Amygdala (tissue), 56 donors: ENCODE measurements around the gene MCIDAS.

Source experiments
- DNase-seq, 56 donors: peaks; one replicate each; lab custom pipeline; 2025; lab: John Stamatoyannopoulos, UW

The MCIDAS gene

DNA sequence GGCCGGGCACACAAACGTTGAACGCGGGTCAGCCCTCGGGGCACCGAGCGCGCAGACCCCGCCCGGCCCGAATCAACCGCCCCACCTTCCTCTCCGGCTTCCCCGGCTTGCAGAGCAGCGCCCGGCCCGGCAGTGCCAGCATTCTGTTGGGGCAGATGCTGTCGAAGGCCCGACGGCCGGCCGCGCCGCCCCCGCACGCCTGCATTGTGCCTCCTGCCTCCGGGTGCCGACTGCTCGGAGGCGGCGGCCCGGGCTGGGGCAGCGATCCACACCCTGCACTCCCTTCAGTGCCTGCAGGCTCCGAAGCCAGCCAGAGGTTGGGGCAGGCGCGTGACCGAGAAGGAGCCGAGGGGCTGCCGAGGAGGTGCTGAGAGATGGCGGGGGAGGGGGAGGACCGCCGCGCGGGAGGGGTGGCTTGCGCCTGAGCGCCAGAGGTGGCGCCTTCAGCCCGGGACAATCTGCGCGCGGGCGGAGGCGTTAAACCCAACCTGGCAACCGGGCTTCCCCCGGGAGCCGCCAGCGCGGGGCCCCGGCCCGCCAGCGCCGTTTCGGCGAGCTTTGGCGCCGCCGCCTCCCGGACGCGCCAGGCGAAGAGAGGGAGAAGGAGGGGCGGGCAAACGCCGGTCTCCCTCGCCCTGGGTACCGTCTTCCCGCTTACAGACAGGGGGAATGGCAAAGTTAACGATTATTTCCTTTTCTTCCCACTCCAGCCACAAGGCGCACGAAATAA lies at the start of gene MCIDAS:
Gene MCIDAS, minus strand, starts transcription at position 382 of the 730 bp plus-strand sequence. Its CDS starts 177 bp downstream, at position 205.
- no peak for DNase-seq

DNA sequence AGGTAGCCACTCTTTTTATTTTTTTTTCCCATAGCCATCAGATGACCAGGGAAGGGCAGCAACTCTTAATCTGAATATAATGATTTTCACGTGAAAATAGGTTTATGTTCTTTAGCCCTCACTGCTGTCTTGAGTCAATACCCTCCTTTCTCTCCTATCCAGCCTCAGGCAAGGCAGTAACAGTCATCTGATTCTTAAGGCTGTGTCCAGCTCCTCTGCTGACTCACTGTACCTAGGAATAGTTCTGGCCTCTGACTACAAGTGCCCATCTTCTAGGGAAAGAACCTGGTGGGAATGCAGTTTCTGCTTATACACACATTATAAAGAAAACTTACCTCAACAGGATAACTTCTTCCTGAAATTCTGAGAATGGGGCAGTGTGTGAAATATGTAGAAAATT lies 49.7 kb upstream of the MCIDAS start:
- DNase-seq = no peak

DNA sequence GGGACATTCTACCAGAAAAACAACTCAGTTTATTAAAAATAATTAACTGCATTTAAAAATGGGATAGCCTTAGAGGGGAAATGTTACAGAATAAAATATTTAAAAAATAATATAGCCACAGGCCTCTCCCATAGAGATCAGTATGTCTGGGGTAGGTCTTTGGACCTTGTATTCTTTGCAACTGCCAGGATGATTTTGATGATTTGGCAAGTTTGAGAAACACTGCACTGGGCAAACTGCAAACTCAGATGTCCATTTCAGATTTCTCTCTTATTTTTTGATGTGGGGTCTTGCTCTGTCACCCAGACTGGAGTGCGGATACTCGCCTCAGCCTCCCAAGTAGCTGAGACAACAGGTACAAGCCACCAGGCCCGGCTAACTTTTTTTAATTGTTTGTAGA lies 31.2 kb upstream of the MCIDAS start:
- no peak for DNase-seq

DNA sequence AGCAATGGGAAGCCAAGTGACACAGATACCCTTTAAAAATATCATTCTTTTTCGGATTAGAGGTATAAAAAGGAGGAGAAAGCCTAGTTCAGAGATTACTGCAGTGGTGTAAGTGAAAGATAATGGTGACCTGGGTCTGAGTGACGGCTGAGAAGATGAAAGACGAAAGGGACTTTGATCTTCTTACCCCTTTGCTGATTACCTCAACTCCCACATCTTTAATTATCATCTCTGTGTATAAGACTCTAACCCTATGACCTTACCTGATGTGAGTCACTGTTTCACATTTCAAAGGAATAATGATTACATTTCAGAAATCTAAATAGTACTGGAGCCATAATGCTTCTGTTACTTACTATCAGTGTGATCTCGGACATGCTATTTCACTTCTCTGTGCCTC lies 27.7 kb upstream of the MCIDAS start:
- DNase-seq = no peak

DNA sequence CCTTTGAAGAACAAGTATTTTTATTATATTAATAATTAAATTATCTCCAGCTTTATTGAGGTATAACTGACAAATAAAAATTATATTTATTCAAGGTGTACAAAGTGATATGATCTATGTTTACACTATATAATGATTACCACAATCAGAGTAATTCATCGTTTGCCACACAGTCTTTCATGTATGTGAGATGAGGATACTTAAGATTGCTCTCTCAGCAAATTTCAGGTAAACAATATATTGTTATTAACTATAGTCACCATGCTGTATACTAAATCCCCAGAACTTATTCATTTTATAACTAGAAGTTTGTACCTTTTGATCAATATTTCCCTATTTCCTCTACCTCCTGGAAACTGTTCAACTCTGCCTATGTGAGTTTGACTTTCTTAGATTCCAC lies 22.9 kb upstream of the MCIDAS start:
- DNase-seq = no peak

DNA sequence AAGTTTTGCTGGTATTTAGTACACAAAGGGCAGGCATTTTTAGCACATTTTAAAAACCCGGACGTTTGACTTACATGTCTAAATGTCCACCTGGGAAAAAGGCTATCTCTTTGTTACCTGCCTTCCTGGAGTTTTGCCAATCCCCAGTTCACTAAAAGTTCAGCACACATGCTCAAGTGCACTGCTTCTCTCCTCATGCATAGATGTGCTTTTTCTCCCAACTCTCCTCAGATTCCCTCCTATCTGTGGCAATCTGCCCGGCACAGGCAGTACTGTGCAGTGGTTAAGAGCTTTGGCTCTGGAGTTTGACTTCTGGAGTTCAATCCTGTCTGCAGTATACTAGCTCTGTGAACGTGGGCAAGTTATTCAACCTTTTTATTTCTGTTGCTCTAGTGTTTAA lies 14.6 kb upstream of the MCIDAS start:
- no peak for DNase-seq

DNA sequence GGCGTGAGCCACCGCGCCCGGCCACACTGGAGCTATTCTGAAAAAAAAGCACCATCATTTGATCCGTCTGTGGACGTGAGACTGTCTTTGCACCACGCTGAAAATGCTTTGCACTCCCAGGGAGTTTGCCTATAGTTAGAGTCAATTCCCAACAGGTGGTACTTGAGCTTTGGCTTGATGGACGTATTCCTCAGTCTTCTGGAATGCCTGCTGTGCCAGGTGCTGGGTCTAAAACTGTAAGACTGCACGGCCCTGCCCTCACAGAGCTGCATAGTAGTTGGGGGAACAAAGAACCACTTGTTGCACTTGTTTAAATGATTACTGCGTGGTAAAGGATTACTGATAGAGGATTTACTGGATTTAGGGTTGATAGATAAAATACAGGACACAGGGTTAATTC lies 9.7 kb upstream of the MCIDAS start:
- no peak for DNase-seq

DNA sequence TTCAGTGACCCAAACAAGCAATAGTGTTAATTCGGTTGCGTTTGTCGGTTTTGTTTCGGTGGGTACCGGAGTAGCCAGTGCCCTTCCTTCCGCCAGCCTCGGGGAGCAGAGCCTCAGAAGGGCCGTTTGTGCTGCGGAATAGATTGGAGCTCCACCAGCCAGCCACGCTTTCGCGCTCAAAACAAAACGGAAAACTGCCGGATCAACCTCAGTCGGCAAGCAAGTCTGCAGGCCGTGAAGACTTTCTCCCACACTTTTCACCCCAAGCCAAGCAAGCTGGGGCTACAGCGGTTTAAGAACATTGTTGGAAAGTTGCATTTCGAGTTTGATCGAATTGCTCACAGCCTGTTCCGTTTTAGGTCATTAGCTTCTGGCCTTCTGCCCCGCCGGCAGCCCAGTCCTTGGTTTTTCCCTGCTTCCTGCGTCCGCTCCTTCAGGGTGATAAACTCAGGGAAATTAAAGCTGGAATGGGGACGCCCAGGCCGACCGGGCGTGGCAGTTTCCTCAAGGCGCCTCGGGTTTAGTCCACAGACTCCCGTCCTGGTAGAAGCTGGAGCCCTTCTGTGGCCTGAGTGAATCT lies 7.1 kb upstream of the MCIDAS start:
- DNase-seq = no peak

DNA sequence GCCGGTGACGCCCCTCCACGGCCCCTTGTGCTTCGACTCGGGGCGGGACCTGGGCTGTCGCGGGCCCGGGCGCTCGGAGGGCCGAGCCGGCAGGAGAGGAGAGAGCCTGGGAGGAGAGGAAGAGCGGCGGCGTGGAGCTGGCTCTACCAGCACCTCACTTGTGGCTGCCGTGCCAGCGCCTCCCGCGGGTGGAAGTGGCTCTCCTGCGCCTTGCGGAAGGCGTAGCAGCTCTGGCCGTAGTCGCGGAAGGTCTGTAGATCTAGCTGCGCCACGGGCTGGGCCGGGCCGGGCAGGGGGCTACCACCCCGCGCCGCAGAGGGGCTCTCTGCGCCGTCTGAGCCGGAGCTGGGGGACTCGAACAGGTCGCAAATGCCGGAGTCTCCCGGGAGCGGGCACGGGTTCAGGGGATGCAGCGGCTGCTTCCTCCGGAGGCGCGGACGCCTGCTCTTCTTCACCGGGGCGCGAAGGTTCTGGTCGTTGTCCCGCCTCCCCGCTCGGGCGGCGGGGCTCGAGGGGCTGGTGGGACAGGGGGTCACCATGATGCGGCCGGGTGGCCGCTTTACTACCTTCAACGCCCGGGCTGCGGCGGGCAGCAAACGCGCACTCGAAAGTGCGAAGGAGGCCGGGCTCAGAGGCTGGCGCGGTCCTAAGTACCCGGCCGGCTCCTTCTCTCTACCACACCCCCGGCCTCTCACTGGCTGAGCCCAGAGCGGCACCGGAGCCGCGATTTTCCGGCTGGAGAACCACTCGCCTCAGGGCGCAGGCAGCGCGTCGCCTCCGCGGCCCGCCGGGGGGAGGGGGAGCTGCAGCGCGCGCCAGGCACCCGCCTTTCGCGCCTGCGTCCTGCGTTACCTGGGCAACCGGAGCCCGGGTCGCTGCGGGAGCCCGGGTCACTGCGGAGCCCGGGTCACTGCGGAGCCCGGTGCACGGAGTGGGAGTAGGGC lies 6.1 kb upstream of the MCIDAS start, which contains the start of gene CCNO:
Gene CCNO, minus strand, starts transcription at position 624 of the 944 bp plus-strand sequence. Its CDS starts 85 bp downstream, at position 539.
- DNase-seq = peak in 21 of 56 donors; percentile 12 to 55 (median 37)

DNA sequence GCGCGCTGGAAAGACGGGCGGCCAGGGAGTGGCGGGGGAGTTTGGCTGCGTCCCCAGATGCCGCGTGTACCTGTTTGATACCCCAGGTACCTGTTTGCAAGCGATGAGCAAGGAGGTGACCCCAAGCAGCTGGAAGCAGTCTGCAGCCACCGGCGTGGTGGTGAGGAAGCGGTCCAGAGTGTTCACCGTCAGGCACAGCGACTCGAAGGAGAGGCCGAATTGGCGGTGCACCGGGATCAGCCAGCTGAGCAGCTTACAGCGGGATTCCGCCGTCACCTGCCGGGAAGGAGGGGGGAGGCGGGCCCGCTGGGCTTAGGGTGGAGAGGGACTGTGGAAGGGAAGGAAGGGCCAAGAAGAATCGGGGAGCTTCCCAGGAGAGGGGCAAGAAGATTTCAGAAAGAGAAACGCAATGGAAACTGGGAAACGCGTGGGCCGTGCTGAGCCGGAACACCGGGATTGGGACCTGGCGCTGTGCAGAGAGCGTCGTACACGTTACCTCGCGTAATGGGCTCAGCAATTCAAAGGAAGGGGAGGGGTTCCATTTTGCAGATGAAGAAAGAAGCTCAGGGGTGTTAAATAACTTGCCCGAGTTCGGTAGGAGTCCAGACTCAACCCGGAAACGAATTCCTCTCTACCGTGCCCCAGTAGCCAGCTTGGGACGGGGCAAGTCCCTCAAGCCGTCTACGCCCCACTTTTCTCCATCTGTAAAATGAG lies 5.3 kb upstream of the MCIDAS start:
- peak in 3 of 56 donors; percentile 20 to 60 (median 39) for DNase-seq

DNA sequence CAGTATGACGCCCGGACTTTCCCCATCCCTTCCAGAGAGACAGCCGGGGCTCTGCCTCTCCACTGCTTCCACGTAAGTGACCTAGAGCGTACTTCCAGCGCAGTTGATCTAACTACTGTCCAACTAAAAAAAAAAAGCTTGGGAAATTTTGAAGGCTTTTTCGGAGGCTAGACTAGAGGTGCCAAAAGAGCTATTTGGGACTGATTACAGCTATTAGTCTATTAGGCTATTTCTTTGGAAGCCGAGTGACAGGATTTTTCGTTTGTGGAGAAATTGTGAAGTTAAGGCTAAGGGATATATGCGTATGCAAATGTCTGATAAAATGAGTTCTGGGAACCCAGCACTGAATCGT lies 4.8 kb upstream of the MCIDAS start:
- DNase-seq = no peak

DNA sequence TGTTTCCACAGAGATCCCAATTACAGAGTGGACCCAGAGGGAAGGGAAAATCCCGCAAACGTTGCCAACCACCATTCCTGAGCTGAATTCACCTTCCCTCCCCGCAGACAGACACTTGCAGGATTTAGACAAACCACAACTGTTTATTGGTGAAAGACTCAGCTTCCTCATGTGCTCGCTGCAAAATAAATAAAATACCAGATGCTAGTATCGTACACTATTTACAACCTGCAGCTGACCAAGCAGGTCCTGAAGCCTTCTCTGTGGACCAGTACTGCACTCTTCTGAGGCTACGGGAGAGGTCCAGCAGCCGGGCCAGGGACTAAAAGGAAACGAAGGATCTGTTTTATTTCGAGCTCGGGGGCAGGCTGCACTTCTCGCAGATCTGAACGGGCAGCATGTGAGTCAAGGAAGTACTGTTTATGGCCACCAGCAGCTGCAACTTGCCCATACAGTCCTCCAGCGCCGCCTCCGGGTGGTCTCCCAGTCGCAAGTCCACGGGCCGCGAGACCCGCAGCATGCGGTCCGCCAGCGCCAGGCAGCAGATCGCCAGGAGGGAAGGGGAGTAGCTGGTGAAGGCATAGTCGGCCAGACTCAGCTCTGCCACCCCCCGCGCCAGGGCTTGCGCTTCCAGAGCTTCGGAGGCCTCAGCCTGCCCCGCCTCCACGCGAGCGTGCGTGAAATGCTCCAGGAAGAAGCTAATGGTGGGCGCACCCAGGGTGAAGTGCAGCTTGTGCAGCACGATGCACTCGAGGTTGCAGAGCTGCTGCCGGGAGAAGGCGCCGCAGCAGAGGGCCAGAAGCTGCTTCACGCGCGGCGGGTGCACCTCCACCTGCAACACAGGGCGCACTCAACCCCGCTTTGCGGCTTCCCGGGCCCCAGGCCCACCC lies 4.2 kb upstream of the MCIDAS start:
- peak in 1 of 56 donors; percentile 17 for DNase-seq

DNA sequence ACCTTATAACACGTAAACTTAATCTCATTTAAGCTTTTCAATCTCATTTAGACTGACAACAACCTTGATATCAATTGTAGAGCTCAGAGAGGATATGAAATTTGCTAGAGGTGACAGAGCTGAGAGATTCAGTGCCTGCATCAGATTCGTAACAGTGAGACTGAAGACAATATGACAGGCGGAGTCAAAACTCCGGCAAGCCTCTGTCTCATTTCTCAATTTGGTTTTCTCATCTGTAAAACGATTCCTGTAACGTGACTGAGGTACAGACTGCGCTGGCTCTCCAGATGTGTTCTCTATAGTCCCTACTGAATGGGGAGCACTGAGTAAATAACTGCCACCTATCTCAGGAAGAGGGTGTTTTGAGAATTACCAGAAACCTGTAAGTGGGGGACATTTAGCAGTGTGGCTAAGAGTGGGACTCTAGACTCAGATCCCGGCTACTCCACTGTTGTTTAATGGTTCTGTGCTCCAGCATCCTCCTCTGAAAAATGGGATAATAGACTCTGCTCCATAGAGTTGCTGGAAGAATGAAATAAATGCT lies 3.0 kb upstream of the MCIDAS start:
- no peak for DNase-seq

DNA sequence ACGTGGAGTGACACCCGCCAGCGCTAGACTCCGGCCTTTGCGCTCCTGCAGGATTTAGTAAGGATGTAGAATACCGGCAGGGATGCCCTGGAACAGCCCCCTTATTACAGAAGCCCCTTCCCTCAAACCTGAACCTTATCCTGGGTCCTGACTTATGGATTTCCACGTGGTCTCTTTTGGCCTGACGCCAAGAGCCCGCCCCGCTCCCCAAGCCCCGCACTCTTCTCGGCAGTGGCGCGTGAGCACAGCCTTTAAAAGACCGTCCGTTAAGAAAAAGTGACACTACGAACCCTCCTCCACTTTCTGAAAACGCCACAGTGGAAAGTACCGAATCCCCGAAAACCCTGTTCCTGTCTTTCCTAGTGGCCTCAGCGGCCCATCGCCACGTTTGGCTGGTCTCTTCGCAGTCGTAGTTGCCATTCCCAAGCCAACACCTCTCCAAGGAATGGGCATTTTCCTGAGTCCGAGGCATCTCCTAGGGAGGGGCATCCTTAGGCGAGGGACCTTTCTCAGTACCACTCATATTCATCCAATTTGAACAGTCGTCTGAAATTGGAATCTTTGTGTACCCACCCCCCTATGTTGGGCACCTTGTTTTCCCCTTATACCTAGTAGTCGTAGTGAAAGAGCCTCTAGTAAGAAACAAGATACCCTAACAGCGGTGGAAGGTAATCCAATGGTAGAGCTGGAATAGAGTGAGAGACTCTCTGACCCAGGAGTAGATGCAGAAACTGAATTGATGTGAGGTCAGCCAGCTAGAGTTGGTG lies 732 bp upstream of the MCIDAS start:
- DNase-seq = no peak

DNA sequence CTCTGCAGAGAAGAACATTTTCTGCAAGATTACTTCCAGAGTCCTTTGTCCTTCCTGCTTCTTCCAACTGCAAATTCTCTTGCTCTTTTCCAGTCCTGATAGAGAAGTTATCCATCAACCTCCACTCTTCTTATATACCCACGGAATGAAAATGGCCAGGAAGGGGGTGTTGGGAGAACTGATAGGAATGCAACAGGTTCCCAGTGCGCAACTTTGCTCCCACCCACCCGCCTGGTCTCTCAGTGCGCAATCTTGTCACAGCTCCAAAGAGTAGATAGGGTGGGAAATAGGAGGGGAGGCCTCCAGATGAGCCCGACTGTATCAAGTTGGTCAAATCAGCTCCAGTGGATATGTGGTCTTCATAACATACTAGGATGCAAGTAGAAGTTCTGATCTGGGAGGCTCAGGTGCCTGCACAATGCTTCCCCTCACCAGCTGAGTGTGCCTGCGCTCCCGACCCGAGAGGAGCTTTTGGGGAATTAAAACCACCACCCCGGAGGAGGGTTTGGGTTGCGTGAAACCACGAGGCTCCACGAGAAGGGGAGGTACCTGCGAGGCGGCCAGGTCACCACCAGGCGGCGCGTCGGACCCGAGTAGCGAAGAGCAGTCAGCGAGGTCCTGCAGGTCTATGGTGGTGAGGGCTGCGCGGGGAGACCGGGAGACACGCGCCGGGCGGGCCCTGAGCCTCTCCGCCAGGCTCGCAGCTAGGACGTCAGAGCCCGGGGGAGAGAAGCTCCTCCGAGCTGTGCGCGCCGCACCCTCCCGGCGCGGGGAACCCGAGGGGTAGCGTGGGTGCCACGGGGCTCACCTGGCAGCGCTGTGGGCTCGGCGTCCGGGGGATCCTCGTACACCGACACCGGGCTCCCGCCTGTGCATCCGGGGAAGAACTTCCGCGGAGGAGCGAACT lies 835 bp downstream of the MCIDAS start:
- no peak for DNase-seq

DNA sequence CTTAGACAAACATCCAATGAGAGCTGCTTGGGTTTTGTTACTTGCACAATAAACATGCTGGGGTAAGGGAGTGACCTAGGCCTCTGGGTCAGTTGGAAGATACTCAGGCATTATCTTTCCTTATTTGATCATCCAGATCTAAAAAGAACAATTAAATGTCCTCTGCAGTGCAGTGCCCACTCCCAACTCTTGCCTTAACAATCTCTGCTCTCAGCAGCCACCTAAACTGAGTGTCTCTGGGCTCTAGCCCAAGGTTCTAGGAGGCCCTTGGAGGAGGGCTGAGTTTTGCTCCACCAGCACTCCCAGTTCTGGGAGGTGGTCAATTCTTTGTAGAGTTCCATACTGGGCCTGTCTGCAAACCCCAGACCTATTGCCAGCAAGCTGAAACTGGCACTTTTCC lies 1.8 kb downstream of the MCIDAS start:
- no peak for DNase-seq

DNA sequence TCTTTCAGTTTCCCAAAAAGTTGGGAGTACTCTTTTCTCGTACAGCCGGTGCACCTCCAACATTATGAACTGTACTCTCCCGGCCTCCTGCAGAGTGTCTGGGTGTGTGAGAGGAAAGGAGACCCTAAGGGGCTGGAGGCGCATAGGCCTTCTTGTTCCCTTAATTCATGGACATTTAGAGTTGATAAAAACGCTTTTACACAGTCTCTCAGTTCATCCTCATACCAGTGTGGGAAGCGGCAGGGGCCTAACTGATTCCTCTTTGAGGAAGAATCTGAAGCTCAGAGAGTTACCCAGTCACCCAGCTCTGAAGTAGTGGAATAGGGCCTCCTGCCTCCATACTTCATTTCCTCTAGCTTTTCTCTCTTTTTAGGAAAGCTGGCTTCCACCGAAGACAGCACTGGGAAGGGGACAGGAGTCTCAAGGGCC lies 3.3 kb downstream of the MCIDAS start:
- DNase-seq = no peak
